Testis (tissue), 2 donors: ENCODE data around the gene AK4.

Experiments
- POLR2A ChIP-seq: fragments of 450-650 bp; IDR thresholded peaks from one replicate; pipeline ENCODE4 v1.6.1; 2017; ENCODE audit warnings: antibody characterized with exemption, mild to moderate bottlenecking, moderate library complexity
- TF ChIP-seq, protein P1 (sequence below), 3 experiments: fragments of 450-650 bp in 2 of 3; fragments of 200-600 bp in 1 of 3; sonication (generic) in 1 of 3; IDR thresholded peaks; one replicate each; pipeline ENCODE4 v1.5.1; 2016 to 2019; ENCODE audit warnings: antibody characterized with exemption in 3 of 3, mild to moderate bottlenecking in 2 of 3, moderate library complexity in 1 of 3

GRCh38 chr1:65255035-65255655 is 107.1 kb downstream of the AK4 start:
- TF ChIP-seq, protein P1, sequence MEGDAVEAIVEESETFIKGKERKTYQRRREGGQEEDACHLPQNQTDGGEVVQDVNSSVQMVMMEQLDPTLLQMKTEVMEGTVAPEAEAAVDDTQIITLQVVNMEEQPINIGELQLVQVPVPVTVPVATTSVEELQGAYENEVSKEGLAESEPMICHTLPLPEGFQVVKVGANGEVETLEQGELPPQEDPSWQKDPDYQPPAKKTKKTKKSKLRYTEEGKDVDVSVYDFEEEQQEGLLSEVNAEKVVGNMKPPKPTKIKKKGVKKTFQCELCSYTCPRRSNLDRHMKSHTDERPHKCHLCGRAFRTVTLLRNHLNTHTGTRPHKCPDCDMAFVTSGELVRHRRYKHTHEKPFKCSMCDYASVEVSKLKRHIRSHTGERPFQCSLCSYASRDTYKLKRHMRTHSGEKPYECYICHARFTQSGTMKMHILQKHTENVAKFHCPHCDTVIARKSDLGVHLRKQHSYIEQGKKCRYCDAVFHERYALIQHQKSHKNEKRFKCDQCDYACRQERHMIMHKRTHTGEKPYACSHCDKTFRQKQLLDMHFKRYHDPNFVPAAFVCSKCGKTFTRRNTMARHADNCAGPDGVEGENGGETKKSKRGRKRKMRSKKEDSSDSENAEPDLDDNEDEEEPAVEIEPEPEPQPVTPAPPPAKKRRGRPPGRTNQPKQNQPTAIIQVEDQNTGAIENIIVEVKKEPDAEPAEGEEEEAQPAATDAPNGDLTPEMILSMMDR (IDR thresholded peaks at IDR 0.05), result no peak
- TF ChIP-seq POLR2A, result no peak
